Ovary (tissue), 9 donors: ENCODE measurements around the gene OCIAD2. TPM values are rescaled to one million over a fixed set of nuclear protein-coding genes. Genes with fewer than 3 reads are reported as not detected.

Experiments
- DNase-seq, 5 donors: peaks; one replicate each; pipeline ENCODE4 v3.0.0-alpha.2; 2019 to 2020
- H3K27ac ChIP-seq, 2 donors: fragments of 200-600 bp; one replicate each; pipeline versions ENCODE4 v1.5.1 to v1.8.0; 2019 to 2022
- H3K27me3 ChIP-seq: fragments of 200-600 bp; one replicate; pipeline ENCODE4 v1.8.0; 2022
- H3K36me3 ChIP-seq: fragments of 200-600 bp; sonication (generic); one replicate; pipeline ENCODE4 v1.5.1; 2019
- H3K4me1 ChIP-seq: one replicate; pipeline ENCODE4 v1.8.1; 2013; ENCODE audit warnings: mild to moderate bottlenecking, moderate library complexity; ENCODE audit not compliant: insufficient read depth
- H3K4me3 ChIP-seq: fragments of 200-600 bp; sonication (generic); one replicate; pipeline ENCODE4 v1.5.1; 2017
- H3K9me3 ChIP-seq, 2 donors: fragments of 200-600 bp in 1 of 2; sonication (generic) in 1 of 2; one replicate each; pipeline versions ENCODE4 v1.5.1 to v1.8.1; 2013 to 2019; ENCODE audit warnings: mild to moderate bottlenecking in 1 of 2, moderate library complexity in 1 of 2
- CTCF ChIP-seq, 3 donors: fragments of 450-650 bp in 2 of 3; fragments of 200-600 bp in 1 of 3; IDR thresholded peaks; one replicate each; pipeline versions ENCODE4 v1.5.1 to v1.8.0; 2016 to 2022; ENCODE audit warnings: antibody characterized with exemption in 3 of 3, mild to moderate bottlenecking in 1 of 3
- EP300 ChIP-seq: sonication (generic); formaldehyde crosslinking; IDR thresholded peaks from one replicate; pipeline ENCODE4 v1.6.1; 2017; ENCODE audit warnings: antibody characterized with exemption
- POLR2A ChIP-seq: fragments of 450-650 bp; IDR thresholded peaks from one replicate; pipeline ENCODE4 v1.6.1; 2017; ENCODE audit warnings: antibody characterized with exemption, mild to moderate bottlenecking, moderate library complexity
- WGBS, 3 donors: extraction: QIAGEN DNeasy Blood & Tissue Kit in 1 of 3; methylation state at CpG; one replicate each; pipeline versions ENCODE4 v1.1.5 to v1.1.7; 2013 to 2017; 5-methylcytosine and 5-hydroxymethylcytosine counted together
- intact Hi-C, 4 donors: fragments of 100-400 bp; cut with DNase I; formaldehyde crosslinking; loops; one replicate each; pipeline versions ENCODE4 v1.11.0 to v1.15.1; 2022 to 2023
- polyA plus RNA-seq, 2 donors: library from polyadenylated mRNA; stranded (reverse); fragments of 200-250 nt in 1 of 2; fragments of 350-450 nt in 1 of 2; fragmentation: Illumina TruSeq in 1 of 2; extraction: RNeasy Lipid Tissue Mini Kit (QIAGEN cat#74804) in 1 of 2; gene quantifications; one replicate each; pipeline ENCODE4 v1.2.3, GENCODE V29; 2013 to 2014
- total RNA-seq, 7 donors: library from RNA; depleted of rRNA in 2 of 7; stranded (reverse); fragments of >200 nt in 2 of 7; fragmentation: NEBNext Ultra II Directional in 3 of 7; extraction: Animal tissue kit (Norgen Biotek cat#: 25700) in 3 of 7; gene quantifications; one replicate each; pipeline versions ENCODE4 v1.1.0 to v1.2.4, GENCODE V29; 2016 to 2023
- donor health status: DM: no; HTN: no; CAD: no; lungs with moderate emphysema.
- donor health status: DM: no; HTN: no; CAD: no.
- donor health status: Bipolar disorder and iron deficiency.
- donor health status: DM: yes; HTN: yes; CAD: no.
- donor health status: DM: no; HTN: no; CAD: no.
- donor health status: DM: yes; HTN: yes; CAD: no.

OCIAD2 gene
- total and polyA plus RNA-seq, 9 donors = 2.1 to 20.4 (median 11.3) TPM

- Histone ChIP-seq H3K36me3 (no peaks in the 10 kb centered on the region), H3K4me3 (no peak overlapping the region), H3K27me3 (no peaks in the 10 kb centered on the region), H3K27ac (no peak overlapping the region), H3K9me3 (no peaks in the 10 kb centered on the region), H3K4me1 (peaks cover 1% of the 10 kb centered on the region)
- no peak for DNase-seq
- TF ChIP-seq EP300 = no peak
- no peak for TF ChIP-seq POLR2A
- no peak for TF ChIP-seq CTCF (IDR thresholded peaks at IDR 0.05)
- intact Hi-C loops = no loop called here
Measured at GRCh38 chr4:48902266-48902665, 4.3 kb downstream of the OCIAD2 start.

- intact Hi-C loops = no loop called here
- WGBS, 3 donors = 90 to 96% (median 94%) methylated on average over 4 of the region's 4 CpGs
- H3K27me3 ChIP-seq = no peaks in the 10 kb centered on the region
- no peak overlapping the region for H3K4me3 ChIP-seq
- no peak overlapping the region for H3K27ac ChIP-seq
- DNase-seq = no peak
- TF ChIP-seq CTCF (IDR thresholded peaks at IDR 0.05) (no peak), POLR2A (no peak), EP300 (no peak)
- H3K36me3 ChIP-seq = no peaks in the 10 kb centered on the region
- H3K9me3 ChIP-seq = no peaks in the 10 kb centered on the region
- H3K4me1 ChIP-seq = peaks cover 1% of the 10 kb centered on the region
Measured at GRCh38 chr4:48901196-48901595, 5.4 kb downstream of the OCIAD2 start.

GRCh38 chr4:48899950-48900349, 6.6 kb downstream of the OCIAD2 start:
- Histone ChIP-seq H3K27ac (no peak overlapping the region), H3K27me3 (no peaks in the 10 kb centered on the region), H3K36me3 (no peaks in the 10 kb centered on the region), H3K4me3 (no peak overlapping the region), H3K9me3 (no peaks in the 10 kb centered on the region), H3K4me1 (peaks cover 1% of the 10 kb centered on the region)
- intact Hi-C loops = no loop called here
- TF ChIP-seq CTCF (IDR thresholded peaks at IDR 0.05) (no peak), EP300 (no peak), POLR2A (no peak)
- 53 to 68% (median 63%) methylated on average over 4 of the region's 4 CpGs for WGBS, 3 donors
- no peak for DNase-seq

- no peaks in the 10 kb centered on the region for H3K36me3 ChIP-seq
- H3K27me3 ChIP-seq = no peaks in the 10 kb centered on the region
- TF ChIP-seq CTCF (IDR thresholded peaks at IDR 0.05) = no peak
- H3K9me3 ChIP-seq = no peaks in the 10 kb centered on the region
- H3K4me1 ChIP-seq = no peaks in the 10 kb centered on the region
- H3K4me3 ChIP-seq = no peak overlapping the region
- intact Hi-C loops = no loop called here
- DNase-seq = no peak
- 78 to 90% (median 85%) methylated on average over 1 of the region's 1 CpG for whole genome bisulfite sequencing, 3 donors
- H3K27ac ChIP-seq = no peak overlapping the region
Measured at GRCh38 chr4:48899432-48899749, 7.2 kb downstream of the OCIAD2 start.
